K562 (cell line): ENCODE data around the gene RCOR2. TPM values are rescaled to one million over a fixed set of nuclear protein-coding genes. Genes with fewer than 3 reads are reported as not detected.

Source experiments
- BRCA1 ChIP-seq, 2 experiments: fragments of 450-650 bp in 1 of 2; sonication (generic) in 1 of 2; formaldehyde crosslinking in 1 of 2; IDR thresholded peaks; 2 replicates each; pipeline versions ENCODE4 v1.5.0 to v1.6.1; 2017 to 2020; ENCODE audit warnings: mild to moderate bottlenecking in 1 of 2, missing genetic modification reagents in 1 of 2
- MTF1 ChIP-seq: fragments of 250-450 bp; sonication (Bioruptor Pico); IDR thresholded peaks from 2 replicates; pipeline ENCODE4 v1.9.0; 2021; ENCODE audit warnings: moderate library complexity, mild to moderate bottlenecking, inconsistent platforms, borderline replicate concordance
- NR1H2 ChIP-seq: sonication (generic); formaldehyde crosslinking; IDR thresholded peaks from 2 replicates; pipeline ENCODE4 v1.4.0; 2020; ENCODE audit warnings: mild to moderate bottlenecking, missing genetic modification reagents
- PHF20 ChIP-seq: fragments of 450-650 bp; IDR thresholded peaks from 2 replicates; pipeline ENCODE4 v1.6.1; 2018; ENCODE audit not compliant: partially characterized antibody
- SMAD3 ChIP-seq: fragments of 450-650 bp; formaldehyde crosslinking; conservative IDR thresholded peaks from 2 replicates; pipeline ENCODE4 v1.4.0; 2020; ENCODE audit warnings: mild to moderate bottlenecking
- SMARCC2 ChIP-seq: fragments of 450-650 bp; IDR thresholded peaks from 2 replicates; pipeline ENCODE4 v1.6.1; 2017; ENCODE audit warnings: antibody characterized with exemption, moderate library complexity, mild to moderate bottlenecking, low read depth
- ZBED1 ChIP-seq: IDR thresholded peaks from 2 replicates; pipeline ENCODE4 v1.6.1; 2014
- ZKSCAN8 ChIP-seq: fragments of 200-800 bp; sonication (Bioruptor generic); IDR thresholded peaks from 2 replicates; pipeline ENCODE4 v1.6.1; 2016; ENCODE audit warnings: missing genetic modification characterization, missing compliant biosample characterization
- ZNF668 ChIP-seq: fragments of 250-450 bp; sonication (Bioruptor Pico); IDR thresholded peaks from 2 replicates; pipeline ENCODE4 v1.8.0; 2022; ENCODE audit warnings: mild to moderate bottlenecking, inconsistent platforms
- polyA plus RNA-seq, 8 experiments: library from polyadenylated mRNA; depleted of rRNA in 4 of 8; stranded (reverse) in 5 of 8; unstranded in 3 of 8; fragments of >200 nt; fragmentation: Nextera tagmentation in 2 of 8; fragmentation: Illumina TruSeq in 1 of 8; extraction: Ambion mirVana in 2 of 8; extraction: Trizol in 1 of 8; gene quantifications; 2 replicates each; pipeline versions ENCODE4 v1.2.1 to v1.2.3, GENCODE V29; 2011 to 2014; ENCODE audit warnings: inconsistent platforms in 1 of 8, missing spikeins in 1 of 8
- total RNA-seq, 7 experiments: library from RNA; depleted of rRNA in 6 of 7; stranded (reverse); fragments of >200 nt in 6 of 7; fragmentation: Illumina TruSeq in 2 of 7; extraction: Trizol in 2 of 7; gene quantifications; 2 replicates each; pipeline versions ENCODE4 v1.2.1 to v1.2.3, GENCODE V29; 2011 to 2021; ENCODE audit warnings: low replicate concordance in 1 of 7
- TF ChIP-seq, protein P1 (sequence below), 2 experiments: fragments of 450-650 bp; IDR thresholded peaks; 2 replicates each; pipeline ENCODE4 v1.6.1; 2018; ENCODE audit warnings: mild to moderate bottlenecking in 2 of 2, low read depth in 1 of 2; ENCODE audit not compliant: partially characterized antibody in 2 of 2
- TF ChIP-seq, protein P2 (sequence below): fragments of 450-650 bp; formaldehyde crosslinking; IDR thresholded peaks from 2 replicates; pipeline ENCODE4 v1.4.0; 2020; ENCODE audit warnings: mild to moderate bottlenecking
- TF ChIP-seq, protein P3 (sequence below): sonication (generic); formaldehyde crosslinking; IDR thresholded peaks from 2 replicates; pipeline ENCODE4 v1.8.0; 2022; ENCODE audit warnings: mild to moderate bottlenecking, missing genetic modification reagents
- TF ChIP-seq, protein P4 (sequence below): sonication (generic); formaldehyde crosslinking; IDR thresholded peaks from 2 replicates; pipeline ENCODE4 v1.8.0; 2023; ENCODE audit warnings: missing genetic modification reagents, mild to moderate bottlenecking, borderline replicate concordance
- TF ChIP-seq, protein P5 (sequence below): IDR thresholded peaks from 3 replicates; pipeline ENCODE4 v1.6.1; 2011; ENCODE audit warnings: borderline replicate concordance, mild to moderate bottlenecking; ENCODE audit not compliant: insufficient read length, insufficient read depth

Gene RCOR2
- total and polyA plus RNA-seq, 9 of the 15 experiments (the other 6 are each of a cell fraction or from before 2014, with no cell fraction given), result 0.04 to 6.5 (median 2.5) TPM; not detected in 1

DNA sequence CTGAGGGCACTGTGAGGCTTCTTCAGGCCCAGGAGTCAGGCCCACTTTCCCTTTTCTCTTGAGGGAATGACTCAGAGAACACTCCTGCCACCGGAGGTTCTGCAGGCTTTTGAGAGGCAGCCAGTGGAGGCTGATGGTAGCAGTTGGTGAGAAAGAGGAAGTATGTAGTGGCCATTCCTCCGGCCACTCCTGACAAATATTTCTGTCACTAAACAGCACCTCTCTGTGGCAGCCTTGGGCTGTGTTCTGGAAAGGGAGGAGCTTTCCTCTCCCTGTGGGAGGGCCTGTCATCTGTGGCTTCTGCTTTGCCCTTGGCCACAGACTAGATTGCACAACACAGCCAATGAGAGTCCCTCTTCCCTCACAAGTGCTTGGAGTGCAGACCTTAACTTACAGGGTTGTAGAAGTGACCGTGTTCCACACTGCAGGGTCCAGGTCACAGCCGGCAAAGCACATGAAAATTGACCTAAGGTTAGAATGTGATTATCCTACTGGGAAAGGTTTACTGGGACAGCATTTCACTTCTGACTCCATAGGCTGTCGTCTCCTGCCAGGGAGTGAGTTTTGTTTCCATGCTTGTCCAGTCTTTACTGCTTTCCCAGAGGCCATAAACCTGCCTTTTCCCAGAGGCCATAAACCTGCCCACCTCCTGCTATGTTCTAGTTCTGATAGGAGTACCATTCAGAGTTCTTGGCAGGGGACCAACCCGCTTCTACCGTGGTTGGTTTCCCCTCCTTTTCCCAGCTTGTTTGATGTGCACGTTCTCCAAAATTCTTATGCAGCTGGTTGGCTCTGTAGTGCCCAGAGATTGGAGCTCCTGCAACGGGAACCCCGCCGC is 44.8 kb downstream of the RCOR2 start (continued):
- TF ChIP-seq, protein P1, sequence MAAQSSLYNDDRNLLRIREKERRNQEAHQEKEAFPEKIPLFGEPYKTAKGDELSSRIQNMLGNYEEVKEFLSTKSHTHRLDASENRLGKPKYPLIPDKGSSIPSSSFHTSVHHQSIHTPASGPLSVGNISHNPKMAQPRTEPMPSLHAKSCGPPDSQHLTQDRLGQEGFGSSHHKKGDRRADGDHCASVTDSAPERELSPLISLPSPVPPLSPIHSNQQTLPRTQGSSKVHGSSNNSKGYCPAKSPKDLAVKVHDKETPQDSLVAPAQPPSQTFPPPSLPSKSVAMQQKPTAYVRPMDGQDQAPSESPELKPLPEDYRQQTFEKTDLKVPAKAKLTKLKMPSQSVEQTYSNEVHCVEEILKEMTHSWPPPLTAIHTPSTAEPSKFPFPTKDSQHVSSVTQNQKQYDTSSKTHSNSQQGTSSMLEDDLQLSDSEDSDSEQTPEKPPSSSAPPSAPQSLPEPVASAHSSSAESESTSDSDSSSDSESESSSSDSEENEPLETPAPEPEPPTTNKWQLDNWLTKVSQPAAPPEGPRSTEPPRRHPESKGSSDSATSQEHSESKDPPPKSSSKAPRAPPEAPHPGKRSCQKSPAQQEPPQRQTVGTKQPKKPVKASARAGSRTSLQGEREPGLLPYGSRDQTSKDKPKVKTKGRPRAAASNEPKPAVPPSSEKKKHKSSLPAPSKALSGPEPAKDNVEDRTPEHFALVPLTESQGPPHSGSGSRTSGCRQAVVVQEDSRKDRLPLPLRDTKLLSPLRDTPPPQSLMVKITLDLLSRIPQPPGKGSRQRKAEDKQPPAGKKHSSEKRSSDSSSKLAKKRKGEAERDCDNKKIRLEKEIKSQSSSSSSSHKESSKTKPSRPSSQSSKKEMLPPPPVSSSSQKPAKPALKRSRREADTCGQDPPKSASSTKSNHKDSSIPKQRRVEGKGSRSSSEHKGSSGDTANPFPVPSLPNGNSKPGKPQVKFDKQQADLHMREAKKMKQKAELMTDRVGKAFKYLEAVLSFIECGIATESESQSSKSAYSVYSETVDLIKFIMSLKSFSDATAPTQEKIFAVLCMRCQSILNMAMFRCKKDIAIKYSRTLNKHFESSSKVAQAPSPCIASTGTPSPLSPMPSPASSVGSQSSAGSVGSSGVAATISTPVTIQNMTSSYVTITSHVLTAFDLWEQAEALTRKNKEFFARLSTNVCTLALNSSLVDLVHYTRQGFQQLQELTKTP (IDR thresholded peaks at IDR 0.05; ENCODE audit: low read depth in 1 of 2, partially characterized antibody in 2 of 2), result no peak
- TF ChIP-seq BRCA1 (IDR thresholded peaks at IDR 0.05) (no peak), BRCA1 (CRISPR knock-in tag; IDR thresholded peaks at IDR 0.05) (no peak), ZKSCAN8 (CRISPR knock-in tag) (no peak), MTF1 (CRISPR knock-in tag) (no peak), NR1H2 (CRISPR knock-in tag) (no peak), ZBED1 (no peak), PHF20 (no peak), SMAD3 (CRISPR knock-in tag) (no peak), ZNF668 (no peak), SMARCC2 (no peak)
- TF ChIP-seq, protein P2, sequence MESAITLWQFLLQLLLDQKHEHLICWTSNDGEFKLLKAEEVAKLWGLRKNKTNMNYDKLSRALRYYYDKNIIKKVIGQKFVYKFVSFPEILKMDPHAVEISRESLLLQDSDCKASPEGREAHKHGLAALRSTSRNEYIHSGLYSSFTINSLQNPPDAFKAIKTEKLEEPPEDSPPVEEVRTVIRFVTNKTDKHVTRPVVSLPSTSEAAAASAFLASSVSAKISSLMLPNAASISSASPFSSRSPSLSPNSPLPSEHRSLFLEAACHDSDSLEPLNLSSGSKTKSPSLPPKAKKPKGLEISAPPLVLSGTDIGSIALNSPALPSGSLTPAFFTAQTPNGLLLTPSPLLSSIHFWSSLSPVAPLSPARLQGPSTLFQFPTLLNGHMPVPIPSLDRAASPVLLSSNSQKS (CRISPR knock-in tag), result no peak
- TF ChIP-seq, protein P3, sequence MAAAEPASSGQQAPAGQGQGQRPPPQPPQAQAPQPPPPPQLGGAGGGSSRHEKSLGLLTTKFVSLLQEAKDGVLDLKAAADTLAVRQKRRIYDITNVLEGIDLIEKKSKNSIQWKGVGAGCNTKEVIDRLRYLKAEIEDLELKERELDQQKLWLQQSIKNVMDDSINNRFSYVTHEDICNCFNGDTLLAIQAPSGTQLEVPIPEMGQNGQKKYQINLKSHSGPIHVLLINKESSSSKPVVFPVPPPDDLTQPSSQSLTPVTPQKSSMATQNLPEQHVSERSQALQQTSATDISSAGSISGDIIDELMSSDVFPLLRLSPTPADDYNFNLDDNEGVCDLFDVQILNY, result no peak
- TF ChIP-seq, protein P4, sequence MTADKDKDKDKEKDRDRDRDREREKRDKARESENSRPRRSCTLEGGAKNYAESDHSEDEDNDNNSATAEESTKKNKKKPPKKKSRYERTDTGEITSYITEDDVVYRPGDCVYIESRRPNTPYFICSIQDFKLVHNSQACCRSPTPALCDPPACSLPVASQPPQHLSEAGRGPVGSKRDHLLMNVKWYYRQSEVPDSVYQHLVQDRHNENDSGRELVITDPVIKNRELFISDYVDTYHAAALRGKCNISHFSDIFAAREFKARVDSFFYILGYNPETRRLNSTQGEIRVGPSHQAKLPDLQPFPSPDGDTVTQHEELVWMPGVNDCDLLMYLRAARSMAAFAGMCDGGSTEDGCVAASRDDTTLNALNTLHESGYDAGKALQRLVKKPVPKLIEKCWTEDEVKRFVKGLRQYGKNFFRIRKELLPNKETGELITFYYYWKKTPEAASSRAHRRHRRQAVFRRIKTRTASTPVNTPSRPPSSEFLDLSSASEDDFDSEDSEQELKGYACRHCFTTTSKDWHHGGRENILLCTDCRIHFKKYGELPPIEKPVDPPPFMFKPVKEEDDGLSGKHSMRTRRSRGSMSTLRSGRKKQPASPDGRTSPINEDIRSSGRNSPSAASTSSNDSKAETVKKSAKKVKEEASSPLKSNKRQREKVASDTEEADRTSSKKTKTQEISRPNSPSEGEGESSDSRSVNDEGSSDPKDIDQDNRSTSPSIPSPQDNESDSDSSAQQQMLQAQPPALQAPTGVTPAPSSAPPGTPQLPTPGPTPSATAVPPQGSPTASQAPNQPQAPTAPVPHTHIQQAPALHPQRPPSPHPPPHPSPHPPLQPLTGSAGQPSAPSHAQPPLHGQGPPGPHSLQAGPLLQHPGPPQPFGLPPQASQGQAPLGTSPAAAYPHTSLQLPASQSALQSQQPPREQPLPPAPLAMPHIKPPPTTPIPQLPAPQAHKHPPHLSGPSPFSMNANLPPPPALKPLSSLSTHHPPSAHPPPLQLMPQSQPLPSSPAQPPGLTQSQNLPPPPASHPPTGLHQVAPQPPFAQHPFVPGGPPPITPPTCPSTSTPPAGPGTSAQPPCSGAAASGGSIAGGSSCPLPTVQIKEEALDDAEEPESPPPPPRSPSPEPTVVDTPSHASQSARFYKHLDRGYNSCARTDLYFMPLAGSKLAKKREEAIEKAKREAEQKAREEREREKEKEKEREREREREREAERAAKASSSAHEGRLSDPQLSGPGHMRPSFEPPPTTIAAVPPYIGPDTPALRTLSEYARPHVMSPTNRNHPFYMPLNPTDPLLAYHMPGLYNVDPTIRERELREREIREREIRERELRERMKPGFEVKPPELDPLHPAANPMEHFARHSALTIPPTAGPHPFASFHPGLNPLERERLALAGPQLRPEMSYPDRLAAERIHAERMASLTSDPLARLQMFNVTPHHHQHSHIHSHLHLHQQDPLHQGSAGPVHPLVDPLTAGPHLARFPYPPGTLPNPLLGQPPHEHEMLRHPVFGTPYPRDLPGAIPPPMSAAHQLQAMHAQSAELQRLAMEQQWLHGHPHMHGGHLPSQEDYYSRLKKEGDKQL (CRISPR knock-in tag), result no peak
- TF ChIP-seq, protein P5, sequence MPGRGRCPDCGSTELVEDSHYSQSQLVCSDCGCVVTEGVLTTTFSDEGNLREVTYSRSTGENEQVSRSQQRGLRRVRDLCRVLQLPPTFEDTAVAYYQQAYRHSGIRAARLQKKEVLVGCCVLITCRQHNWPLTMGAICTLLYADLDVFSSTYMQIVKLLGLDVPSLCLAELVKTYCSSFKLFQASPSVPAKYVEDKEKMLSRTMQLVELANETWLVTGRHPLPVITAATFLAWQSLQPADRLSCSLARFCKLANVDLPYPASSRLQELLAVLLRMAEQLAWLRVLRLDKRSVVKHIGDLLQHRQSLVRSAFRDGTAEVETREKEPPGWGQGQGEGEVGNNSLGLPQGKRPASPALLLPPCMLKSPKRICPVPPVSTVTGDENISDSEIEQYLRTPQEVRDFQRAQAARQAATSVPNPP, result no peak
